A172 (cell line): ENCODE results near the gene PLXNC1. TPM values are rescaled to one million over a fixed set of nuclear protein-coding genes. Genes with fewer than 3 reads are reported as not detected.
A peak's percentile ranks its signal among the peaks of the same experiment; 100 is the strongest.
"Not testable (repeated sequence)": the region's sequence is repeated elsewhere in the genome, so short reads cannot be mapped to it uniquely, and the experiment has no call there.

Experiments used
- DNase-seq: peaks from one replicate; pipeline ENCODE4 v3.0.0-alpha.2; 2015; ENCODE audit warnings: low spot score
- total RNA-seq: library from RNA; depleted of rRNA; stranded (reverse); fragments of >200 nt; shearing (Covaris generic); gene quantifications from 2 replicates; pipeline ENCODE4 v1.2.3, GENCODE V29; 2014

The PLXNC1 gene
- total RNA-seq, 1 experiment from 2014 or later: 0.07 TPM

DNA sequence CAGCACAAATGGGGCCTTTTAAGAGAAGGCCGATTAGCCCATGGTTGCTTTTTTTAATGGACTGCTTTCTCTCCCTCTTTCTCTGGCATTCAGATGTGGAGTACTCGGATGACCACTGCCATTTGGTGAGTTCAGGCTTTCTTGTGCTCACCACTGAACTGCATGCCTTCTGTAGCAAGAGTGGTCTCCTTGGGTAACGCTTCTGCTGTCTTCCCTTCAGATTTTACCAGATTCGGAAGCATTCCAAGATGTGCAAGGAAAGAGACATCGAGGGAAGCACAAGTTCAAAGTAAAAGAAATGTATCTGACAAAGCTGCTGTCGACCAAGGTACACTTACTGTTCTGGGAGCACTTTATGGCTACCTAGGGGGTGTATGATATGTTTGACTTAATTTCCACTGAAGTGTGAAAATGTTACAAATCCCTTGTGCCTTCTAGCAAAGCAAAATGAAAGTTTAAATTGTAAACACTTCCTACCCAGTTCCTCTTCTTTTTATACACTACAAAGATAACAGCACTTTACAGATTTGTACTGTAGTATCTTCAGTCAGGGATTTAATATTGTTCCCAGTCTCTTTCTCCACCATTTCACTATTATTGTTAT lies 148.8 kb downstream of the PLXNC1 start:
- no peak for DNase-seq

- no peak for DNase-seq
These were observed 149.6 kb downstream of the PLXNC1 start for GRCh38 chr12:94297876-94298505.

- no peak for DNase-seq
These were observed 151.5 kb downstream of the PLXNC1 start for GRCh38 chr12:94299846-94300245.

GRCh38 chr12:94304012-94304411 lies 155.6 kb downstream of the PLXNC1 start:
- no peak for DNase-seq

GRCh38 chr12:94304566-94305061 lies 156.2 kb downstream of the PLXNC1 start:
- DNase-seq: no peak

DNA sequence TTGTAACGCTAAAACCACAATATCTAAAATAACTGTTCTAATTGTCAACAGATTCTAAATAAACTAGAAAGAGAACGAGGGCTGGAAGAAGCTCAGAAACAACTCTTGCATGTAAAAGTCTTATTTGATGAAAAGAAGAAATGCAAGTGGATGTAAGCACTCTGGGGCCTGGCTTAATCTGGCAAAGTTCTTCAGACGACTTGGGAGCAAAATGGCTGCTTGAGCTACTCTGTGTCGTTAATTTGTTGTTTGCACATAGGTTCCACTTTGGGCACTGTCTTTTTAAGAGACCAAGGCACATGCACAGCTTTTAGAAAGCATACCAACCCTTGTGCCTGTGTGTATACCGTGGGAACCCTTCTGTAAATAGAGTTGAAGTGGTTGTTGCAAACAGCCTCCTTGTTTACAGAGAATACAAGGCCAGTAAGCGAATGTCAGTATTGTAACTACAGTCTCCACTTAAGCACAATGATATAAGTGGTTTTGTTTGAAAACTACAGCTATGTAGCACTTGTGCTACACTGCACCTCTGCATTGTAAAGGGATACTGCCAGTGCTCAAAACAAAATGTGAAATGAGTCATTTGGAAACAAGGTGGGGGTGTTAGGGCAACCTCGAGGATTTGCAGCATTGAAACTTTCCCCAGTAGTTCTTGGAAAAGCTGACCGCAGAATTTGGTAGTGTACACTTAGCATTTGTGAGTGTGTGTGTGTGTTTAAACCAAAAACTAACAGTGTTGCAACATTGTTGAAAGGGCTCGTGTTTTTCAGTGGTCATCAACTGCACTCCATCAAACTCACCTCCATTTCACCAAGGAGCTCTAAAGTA lies 157.0 kb downstream of the PLXNC1 start:
- no peak for DNase-seq

- DNase-seq: no peak
These were observed 160.2 kb downstream of the PLXNC1 start for GRCh38 chr12:94308612-94309011.

GRCh38 chr12:94309373-94309772 lies 161.0 kb downstream of the PLXNC1 start:
- no peak for DNase-seq

DNA sequence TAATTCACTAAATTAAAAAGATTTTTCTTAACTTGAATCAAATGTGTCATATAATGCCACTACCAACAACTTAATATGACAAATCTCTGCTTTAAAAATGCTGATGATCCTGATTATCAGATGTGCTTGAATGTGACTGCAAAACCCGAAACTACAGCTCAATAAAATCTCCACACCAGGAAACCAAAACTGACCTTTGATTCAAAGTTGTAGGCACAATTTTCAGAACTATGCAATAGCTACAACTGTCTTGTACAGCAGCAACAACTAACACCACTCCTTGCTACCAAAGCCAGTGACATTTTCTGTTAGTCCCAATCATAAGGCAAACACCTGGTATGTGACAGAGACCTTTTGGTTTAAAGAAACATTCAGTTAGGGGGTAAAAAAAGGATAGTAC lies 164.0 kb downstream of the PLXNC1 start:
- no peak for DNase-seq

GRCh38 chr12:94316600-94316999 lies 168.2 kb downstream of the PLXNC1 start:
- DNase-seq: not testable (repeated sequence)

DNA sequence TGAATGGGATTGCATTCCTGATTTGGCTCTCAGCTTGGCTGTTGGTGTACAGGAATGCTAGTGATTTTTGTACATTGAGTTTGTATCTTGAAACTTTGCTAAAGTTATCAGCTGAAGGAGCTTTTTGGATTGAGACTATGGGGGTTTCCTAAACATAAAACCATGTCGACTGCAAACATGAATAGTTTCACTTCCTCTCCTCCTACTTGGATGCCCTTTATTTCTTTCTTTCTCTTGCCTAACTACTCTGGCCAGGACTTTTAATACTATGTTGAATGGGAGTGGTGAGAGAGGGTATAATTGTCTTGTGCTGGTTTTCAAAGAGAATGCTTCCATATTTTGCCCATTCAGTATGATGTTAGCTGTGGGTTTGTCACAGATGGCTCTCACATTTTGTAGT lies 169.8 kb downstream of the PLXNC1 start:
- DNase-seq: no peak

GRCh38 chr12:94320109-94320508 lies 171.7 kb downstream of the PLXNC1 start:
- DNase-seq: no peak

DNA sequence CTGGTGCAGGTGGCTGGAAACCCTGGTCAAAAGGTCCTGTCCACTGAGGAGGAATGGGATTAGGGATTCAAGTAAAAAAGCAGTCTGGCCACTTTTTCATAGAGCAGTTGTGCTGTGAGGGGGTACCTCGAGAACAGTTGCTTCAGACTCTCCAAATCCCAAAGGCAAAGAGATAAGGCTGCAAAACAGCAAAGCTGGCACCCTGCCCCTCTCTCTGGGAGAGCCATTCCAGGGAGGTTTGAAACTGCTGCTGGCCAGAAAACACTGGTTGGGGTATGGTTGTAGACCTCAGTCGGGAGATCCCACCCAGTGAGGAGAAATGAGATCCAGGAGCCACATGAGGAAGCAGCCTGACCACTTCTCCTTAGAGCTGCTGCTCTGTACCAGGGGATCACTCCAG lies 174.0 kb downstream of the PLXNC1 start:
- no peak for DNase-seq

DNA sequence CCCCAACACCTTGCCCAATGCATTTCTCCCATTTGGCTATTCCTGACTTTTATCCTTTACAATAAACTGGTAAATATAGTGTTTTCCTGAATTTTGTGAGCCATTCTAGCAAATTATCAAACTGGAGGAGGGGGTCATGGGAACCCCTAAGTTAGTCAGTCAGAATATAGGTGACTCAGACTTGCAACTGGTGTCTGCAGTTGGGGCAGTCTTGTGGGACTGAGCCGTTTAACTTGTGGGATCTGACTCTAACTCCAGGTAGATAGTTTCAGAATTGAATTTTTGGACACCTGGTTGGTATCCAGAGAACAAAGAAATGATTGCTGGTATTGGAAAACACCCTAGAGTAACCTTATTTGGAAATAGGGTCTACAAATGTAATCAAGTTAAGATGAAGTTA lies 177.9 kb downstream of the PLXNC1 start:
- no peak for DNase-seq

DNA sequence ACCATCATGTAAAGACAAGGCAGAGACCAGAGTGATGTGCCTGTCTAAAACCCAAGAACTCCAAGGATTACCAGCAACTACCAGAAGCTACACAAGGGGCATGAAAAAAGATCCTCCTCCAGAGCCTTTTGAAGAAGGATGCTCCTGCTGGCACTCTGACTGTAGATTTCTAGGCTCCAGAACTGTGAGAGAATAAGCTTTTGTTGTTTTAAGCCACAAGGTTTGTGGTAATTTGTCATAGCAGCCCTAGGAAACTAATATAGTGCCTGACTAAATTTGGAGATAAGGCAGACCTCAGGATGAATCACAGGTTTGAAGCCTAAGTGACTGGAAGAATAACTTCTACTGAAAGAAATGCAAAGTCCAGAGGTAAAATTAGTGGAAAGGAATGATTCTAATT lies 178.3 kb downstream of the PLXNC1 start:
- peak; percentile 87 for DNase-seq

DNA sequence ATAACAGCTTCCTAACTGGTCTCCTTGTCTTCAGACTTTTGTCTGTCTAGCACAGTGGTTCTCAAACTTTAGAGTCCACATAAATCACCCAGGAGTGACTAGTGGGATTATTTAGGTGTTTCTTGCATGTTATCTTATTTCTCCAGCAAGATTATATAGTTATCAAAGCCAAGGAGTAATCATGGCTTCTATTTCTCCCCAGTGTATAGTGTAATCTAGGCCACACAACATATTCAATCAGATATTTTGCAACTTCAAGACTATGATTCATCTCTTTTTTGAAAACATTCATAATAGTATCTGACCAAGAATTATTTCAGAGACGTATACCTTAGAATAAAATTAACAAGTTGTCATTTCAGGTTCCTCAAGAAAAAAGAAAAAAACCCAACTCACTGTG lies 179.4 kb downstream of the PLXNC1 start:
- no peak for DNase-seq

GRCh38 chr12:94329366-94329765 lies 181.0 kb downstream of the PLXNC1 start:
- no peak for DNase-seq

- no peak for DNase-seq
These were observed 185.0 kb downstream of the PLXNC1 start for GRCh38 chr12:94333396-94333795.

DNA sequence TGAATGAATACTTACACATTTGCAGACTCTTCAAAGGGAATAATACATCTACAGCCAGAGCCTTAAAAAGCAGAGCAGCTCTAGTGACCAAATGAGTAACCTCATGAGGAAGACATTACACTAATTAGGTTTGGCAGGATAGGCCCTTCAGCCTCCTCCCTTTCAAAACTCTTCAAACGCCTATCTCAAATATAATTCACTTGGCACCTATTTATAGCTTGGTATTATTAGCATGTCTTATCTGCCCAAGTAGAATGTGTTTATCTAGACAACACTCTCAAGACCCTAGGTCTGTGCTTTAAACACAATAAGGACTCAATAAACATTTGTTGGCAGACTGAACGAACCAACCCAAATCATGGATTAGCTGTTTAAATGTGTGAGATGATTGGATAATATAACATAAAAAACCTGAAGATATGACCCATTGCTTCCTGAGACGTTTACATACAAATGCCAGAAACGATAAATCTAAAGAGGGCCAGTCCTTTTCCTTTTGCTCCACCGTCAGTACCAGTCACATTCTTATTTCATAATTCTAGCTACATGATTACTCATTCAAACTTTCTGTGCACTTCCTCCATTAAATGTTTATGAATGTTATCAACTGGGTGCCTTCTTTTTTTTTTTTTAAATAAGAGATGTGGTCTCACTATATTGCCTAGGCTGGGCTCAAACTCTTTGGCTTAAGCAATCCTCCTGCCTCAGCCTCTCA lies 188.0 kb downstream of the PLXNC1 start:
- no peak for DNase-seq

DNA sequence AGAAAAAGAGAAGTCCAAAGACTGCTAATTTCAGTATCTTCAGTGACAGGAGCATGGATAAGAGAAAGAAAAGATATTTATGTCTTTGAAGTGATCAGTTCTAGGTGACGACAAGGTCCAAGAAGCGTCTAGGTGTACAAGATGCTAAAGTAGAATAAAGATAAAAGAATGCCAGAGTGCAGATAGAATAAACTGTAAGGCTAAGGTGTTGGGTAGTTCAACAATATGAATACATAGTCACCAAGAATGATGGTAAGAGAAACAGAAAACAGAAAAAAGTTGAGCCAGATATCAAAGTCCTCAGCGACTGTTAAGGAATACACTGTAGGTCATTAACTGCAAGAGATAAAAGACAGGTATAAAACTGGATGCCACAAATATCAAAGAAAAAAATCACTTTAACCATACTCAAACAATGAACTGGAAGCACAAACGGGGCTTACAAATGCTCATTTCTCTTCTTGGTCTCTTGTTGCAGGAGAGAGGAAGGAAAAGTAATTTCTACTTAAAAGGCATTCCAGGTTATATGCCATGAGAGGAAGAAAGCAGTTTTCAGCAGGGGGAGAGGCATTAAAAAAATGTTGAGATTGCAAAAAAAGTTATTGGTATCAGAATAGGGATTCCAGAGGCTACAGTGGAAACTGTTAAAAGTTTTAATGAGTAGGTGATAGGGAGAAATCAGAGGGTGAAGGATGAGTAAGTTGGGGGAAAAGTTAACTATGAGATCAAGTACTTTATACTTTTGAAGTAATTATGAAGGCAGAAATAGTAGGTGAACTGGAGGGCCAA lies 189.8 kb downstream of the PLXNC1 start:
- DNase-seq: no peak

DNA sequence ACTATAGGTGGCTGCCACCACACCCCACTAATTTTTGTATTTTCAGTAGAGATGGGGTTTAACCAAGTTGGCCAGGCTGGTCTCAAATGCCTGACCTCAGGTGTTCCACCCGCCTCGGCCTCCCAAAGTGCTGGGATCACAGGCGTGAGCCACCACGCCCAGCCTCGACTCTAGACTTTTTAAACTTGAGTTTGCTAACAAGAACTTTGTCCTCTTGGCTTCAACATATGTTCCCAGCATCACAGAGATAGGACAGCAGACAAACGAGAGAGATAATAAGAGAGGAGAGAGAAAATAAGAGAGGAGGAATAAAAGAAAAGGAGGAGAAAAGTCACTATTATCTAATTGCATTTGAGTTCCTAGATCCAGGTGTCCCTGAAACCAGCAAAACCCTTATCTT lies 192.2 kb downstream of the PLXNC1 start:
- DNase-seq: no peak
